Caco-2 (cell line): ENCODE measurements around the gene PPARD. TPM values are rescaled to one million over a fixed set of nuclear protein-coding genes. Genes with fewer than 3 reads are reported as not detected.

Experiments
- BruUV-seq: library from RNA; stranded (reverse); fragments of 400-500 nt; replicated peaks from 2 replicates; lab custom pipeline; 2021; lab: Mats Ljungman, UMichigan
- CTCF ChIA-PET: fragments of 300-600 bp; sonication (Branson Sonifier 250); formaldehyde crosslinking; loops from one replicate; lab custom pipeline; 2022; ENCODE audit warnings: antibody characterized with exemption; lab: Charles Lee
- POLR2A ChIA-PET: fragments of 300-600 bp; sonication (Branson Sonifier 250); formaldehyde crosslinking; loops from one replicate; lab custom pipeline; 2022; ENCODE audit warnings: antibody characterized with exemption; lab: Charles Lee
- DNase-seq, 2 experiments: peaks; one replicate each; pipeline versions ENCODE4 v3.0.0 to v3.0.0-alpha.2; 2020 to 2022
- H3K27me3 ChIP-seq: replicated peaks from 2 replicates; pipeline ENCODE4 v1.6.0; 2011; ENCODE audit warnings: low read length; ENCODE audit not compliant: control insufficient read depth, insufficient read depth
- H3K36me3 ChIP-seq: 2 replicates; pipeline ENCODE4 v1.5.1; 2011; ENCODE audit warnings: low read length; ENCODE audit not compliant: control insufficient read depth, insufficient read depth
- H3K4me1 ChIP-seq: fragments of 250-450 bp; sonication (Bioruptor Pico); 2 replicates; pipeline ENCODE4 v1.5.1; 2020; ENCODE audit warnings: mild to moderate bottlenecking
- H3K4me3 ChIP-seq: 2 replicates; pipeline ENCODE4 v1.5.1; 2011; ENCODE audit warnings: low read depth, mild to moderate bottlenecking, control low read depth, low read length
- H3K9me3 ChIP-seq: fragments of 250-450 bp; sonication (Bioruptor Pico); 2 replicates; pipeline ENCODE4 v1.5.1; 2020; ENCODE audit warnings: mild to moderate bottlenecking, moderate library complexity
- H3K27ac Mint-ChIP-seq: one replicate; pipeline ENCODE4 v1.8.0; 2022; ENCODE audit warnings: mixed read lengths; ENCODE audit not compliant: unreplicated experiment
- H3K27me3 Mint-ChIP-seq: one replicate; pipeline ENCODE4 v1.8.0; 2022; ENCODE audit warnings: mixed read lengths; ENCODE audit not compliant: insufficient read depth, unreplicated experiment
- H3K36me3 Mint-ChIP-seq: one replicate; pipeline ENCODE4 v1.8.0; 2022; ENCODE audit warnings: mild to moderate bottlenecking, mixed read lengths; ENCODE audit not compliant: insufficient read depth, unreplicated experiment
- H3K4me1 Mint-ChIP-seq: one replicate; pipeline ENCODE4 v1.8.0; 2022; ENCODE audit warnings: low read depth, mixed read lengths; ENCODE audit not compliant: unreplicated experiment
- H3K4me3 Mint-ChIP-seq: one replicate; pipeline ENCODE4 v1.8.0; 2022; ENCODE audit warnings: mild to moderate bottlenecking, moderate library complexity, mixed read lengths; ENCODE audit not compliant: unreplicated experiment
- H3K9me3 Mint-ChIP-seq: one replicate; pipeline ENCODE4 v1.8.0; 2022; ENCODE audit warnings: mixed read lengths; ENCODE audit not compliant: unreplicated experiment
- CTCF ChIP-seq, 2 experiments: fragments of 200-600 bp in 1 of 2; IDR thresholded peaks; 1 replicate in 1 of 2; 2 replicates in 1 of 2; pipeline versions ENCODE4 v1.5.1 to v1.8.0; 2011 to 2022; ENCODE audit warnings: antibody characterized with exemption in 1 of 2, control low read depth in 1 of 2, inconsistent platforms in 1 of 2, low read depth in 1 of 2, low read length in 1 of 2, mild to moderate bottlenecking in 1 of 2, moderate library complexity in 1 of 2; ENCODE audit not compliant: insufficient read depth in 1 of 2, severe bottlenecking in 1 of 2, unreplicated experiment in 1 of 2
- intact Hi-C: fragments of 100-400 bp; cut with micrococcal nuclease; formaldehyde crosslinking; loops from one replicate; pipeline ENCODE4 v1.10.0; 2022; ENCODE audit not compliant: unreplicated experiment
- total RNA-seq: library from RNA; stranded (reverse); gene quantifications from 2 replicates; pipeline ENCODE4 v1.2.3, GENCODE V29; 2022

PPARD gene
- total RNA-seq, 1 experiment from 2014 or later = 11.3 TPM

DNA sequence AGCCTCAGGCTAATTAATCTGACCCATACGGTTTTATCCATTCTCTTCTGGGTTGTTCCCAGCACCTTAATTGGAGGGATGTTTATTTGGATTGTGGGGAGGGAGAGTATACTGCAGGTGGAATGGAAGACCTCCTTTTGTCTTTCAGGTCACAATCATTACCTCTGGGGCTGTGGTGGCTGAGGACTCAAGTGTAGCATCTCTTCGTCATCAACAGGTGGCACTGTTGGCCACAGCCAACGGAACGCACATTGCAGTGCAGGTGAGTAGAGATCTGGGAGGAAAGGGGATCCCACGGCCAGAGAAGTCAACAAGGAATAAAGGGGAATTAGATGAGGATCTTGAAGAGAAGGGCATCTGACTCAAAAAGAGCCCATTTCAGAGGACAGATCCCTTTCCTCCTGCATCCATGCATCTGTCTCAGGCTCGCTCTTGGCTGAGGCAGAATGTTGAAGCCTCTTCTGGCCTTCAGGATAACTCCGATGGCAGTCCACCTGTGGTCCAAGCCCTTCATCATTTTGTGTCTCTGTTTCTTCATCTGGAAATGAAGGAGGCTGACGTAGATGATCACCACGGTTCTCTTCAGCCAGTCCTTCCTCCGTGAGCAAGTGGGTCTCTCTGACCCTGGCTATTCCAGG is 47.9 kb upstream of the PPARD start:
- no peak overlapping the region for H3K27ac Mint-ChIP-seq
- no peaks in the 10 kb centered on the region for H3K9me3 ChIP-seq

DNA sequence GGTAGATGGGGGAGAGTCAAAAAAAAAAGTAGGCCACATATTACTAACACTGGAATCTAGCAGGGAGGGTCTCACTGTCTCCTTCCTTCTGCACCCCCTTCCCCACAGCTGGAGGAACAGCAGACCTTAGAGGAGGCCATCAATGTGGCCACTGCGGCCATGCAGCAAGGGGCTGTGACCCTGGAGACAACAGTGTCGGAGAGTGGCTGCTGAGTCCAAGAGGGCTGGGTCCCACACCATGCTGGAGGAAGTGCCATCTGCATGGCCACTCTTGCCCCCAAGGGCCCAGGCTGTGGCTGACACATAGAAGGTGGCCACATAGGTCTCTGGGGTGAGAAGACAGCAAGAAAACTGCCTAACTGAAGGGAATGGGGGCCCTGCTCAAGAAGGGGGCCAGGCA is 47.3 kb upstream of the PPARD start:
- H3K36me3 Mint-ChIP-seq = no peaks in the 10 kb centered on the region
- ChIA-PET POLR2A (no interaction called here), CTCF (no interaction called here)
- intact Hi-C loops = loop anchor here (10.0 kb wide), 2 partner anchors 230 to 440 kb away; partner anchors contain the start of gene ARMC12
- no peak for TF ChIP-seq CTCF (IDR thresholded peaks at IDR 0.05; ENCODE audit: insufficient read depth in 1 of 2, low read depth in 1 of 2, low read length in 1 of 2, severe bottlenecking in 1 of 2, unreplicated experiment in 1 of 2)
- no peaks in the 10 kb centered on the region for H3K27me3 Mint-ChIP-seq
- no peaks in the 10 kb centered on the region for H3K4me1 Mint-ChIP-seq
- Histone ChIP-seq H3K9me3 (no peaks in the 10 kb centered on the region), H3K4me1 (peaks cover 5% of the 10 kb centered on the region; the same call in 1 of the 2 replicates), H3K27me3 (no peaks in the 10 kb centered on the region), H3K36me3 (peaks cover 1% of the 10 kb centered on the region; the same call in 1 of the 2 replicates), H3K4me3 (no peak overlapping the region)
- DNase-seq = no peak
- BruUV-seq = no TSS peak
- no peak overlapping the region for H3K27ac Mint-ChIP-seq
- no peak overlapping the region for H3K4me3 Mint-ChIP-seq
- no peaks in the 10 kb centered on the region for H3K9me3 Mint-ChIP-seq

More for the DNA sequence above, 47.9 kb upstream of the PPARD start:
- peak in 1 of 2 experiments; percentile 56 for DNase-seq
- no peaks in the 10 kb centered on the region for H3K27me3 Mint-ChIP-seq
- no TSS peak for BruUV-seq
- Histone ChIP-seq H3K27me3 (no peaks in the 10 kb centered on the region), H3K4me1 (peaks cover 5% of the 10 kb centered on the region; the same call in 1 of the 2 replicates), H3K36me3 (peaks cover 1% of the 10 kb centered on the region; the same call in 1 of the 2 replicates), H3K4me3 (no peak overlapping the region)
- H3K4me3 Mint-ChIP-seq = no peak overlapping the region
- H3K4me1 Mint-ChIP-seq = no peaks in the 10 kb centered on the region
- POLR2A ChIA-PET = no interaction called here
- TF ChIP-seq CTCF (IDR thresholded peaks at IDR 0.05; ENCODE audit: insufficient read depth in 1 of 2, low read depth in 1 of 2, low read length in 1 of 2, severe bottlenecking in 1 of 2, unreplicated experiment in 1 of 2) = peak; percentile 76 to 83
- CTCF ChIA-PET = interaction anchor here (1.4 to 1.7 kb wide), 2 partner anchors 33 to 157 kb away, joined by 4 to 5 read pairs; partner anchors contain the start of gene FANCE
- H3K9me3 Mint-ChIP-seq = no peaks in the 10 kb centered on the region
- intact Hi-C loops = loop anchor here (1.0 to 10.0 kb wide), 3 partner anchors 174 to 440 kb away; partner anchors contain the start of genes ARMC12 and RPL10A
- no peaks in the 10 kb centered on the region for H3K36me3 Mint-ChIP-seq

DNA sequence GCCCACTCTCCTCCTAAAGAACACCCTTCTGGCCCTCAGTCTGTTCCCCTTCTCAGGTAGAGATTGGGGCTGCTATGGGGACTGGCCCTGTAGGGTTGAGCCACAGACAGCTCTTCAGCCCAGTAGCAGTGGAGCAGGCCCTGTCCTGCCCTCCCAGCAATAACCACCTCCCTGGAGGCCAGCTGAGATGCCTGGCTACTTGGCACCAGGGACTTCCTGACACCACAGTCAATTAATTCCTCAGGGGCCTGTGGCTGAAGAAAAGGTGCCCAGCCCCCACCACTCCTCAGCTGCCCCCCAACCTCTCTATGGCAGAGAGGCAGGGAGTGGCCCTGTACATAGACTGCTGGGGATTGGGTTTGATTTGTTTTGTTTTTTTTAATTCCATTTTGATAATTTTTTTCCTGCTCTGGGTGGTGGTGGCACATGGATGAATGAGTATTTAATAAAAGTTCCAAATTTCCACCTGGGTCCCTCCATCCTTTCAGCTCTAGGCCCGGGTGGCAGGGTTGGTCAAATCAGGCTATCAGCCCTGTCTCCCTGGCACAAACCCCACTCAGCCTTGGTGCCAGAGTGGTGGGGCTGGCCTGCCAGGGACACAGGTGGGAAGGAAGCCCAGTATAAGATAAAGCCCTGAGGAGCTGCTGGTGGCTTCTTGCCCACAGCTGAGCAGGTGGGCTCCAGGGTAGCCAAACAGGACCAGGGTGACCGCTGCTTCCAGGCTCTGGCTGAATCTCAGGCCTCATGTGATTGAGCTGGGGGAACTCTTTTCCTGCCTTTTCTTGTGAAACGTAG is 46.6 kb upstream of the PPARD start:
- H3K36me3 Mint-ChIP-seq = no peaks in the 10 kb centered on the region
- POLR2A ChIA-PET = no interaction called here

More for the DNA sequence above, 46.6 kb upstream of the PPARD start:
- intact Hi-C loops = loop anchor here (10.0 kb wide), 2 partner anchors 229 to 439 kb away; partner anchors contain the start of gene ARMC12
- Mint-ChIP-seq H3K4me1 (no peaks in the 10 kb centered on the region), H3K27me3 (no peaks in the 10 kb centered on the region), H3K4me3 (no peak overlapping the region), H3K27ac (no peak overlapping the region), H3K9me3 (no peaks in the 10 kb centered on the region)
- Histone ChIP-seq H3K4me1 (peaks cover 5% of the 10 kb centered on the region; the same call in 1 of the 2 replicates), H3K27me3 (no peaks in the 10 kb centered on the region), H3K36me3 (peaks cover 1% of the 10 kb centered on the region; the same call in 1 of the 2 replicates), H3K9me3 (no peaks in the 10 kb centered on the region), H3K4me3 (no peak overlapping the region)
- no TSS peak for BruUV-seq
- CTCF ChIA-PET = interaction anchor here (0.6 to 3.2 kb wide), 5 partner anchors 23 to 154 kb away, joined by 3 to 26 read pairs (median 5); no protein-coding TSS in a partner anchor
- DNase-seq = no peak
- TF ChIP-seq CTCF (IDR thresholded peaks at IDR 0.05; ENCODE audit: insufficient read depth in 1 of 2, low read depth in 1 of 2, low read length in 1 of 2, severe bottlenecking in 1 of 2, unreplicated experiment in 1 of 2) = no peak
